ENCODE data around the gene IL21.
"Not testable (repeated sequence)": the region's sequence is repeated elsewhere in the genome, so short reads cannot be mapped to it uniquely, and the experiment has no call there.

The IL21 gene

DNA sequence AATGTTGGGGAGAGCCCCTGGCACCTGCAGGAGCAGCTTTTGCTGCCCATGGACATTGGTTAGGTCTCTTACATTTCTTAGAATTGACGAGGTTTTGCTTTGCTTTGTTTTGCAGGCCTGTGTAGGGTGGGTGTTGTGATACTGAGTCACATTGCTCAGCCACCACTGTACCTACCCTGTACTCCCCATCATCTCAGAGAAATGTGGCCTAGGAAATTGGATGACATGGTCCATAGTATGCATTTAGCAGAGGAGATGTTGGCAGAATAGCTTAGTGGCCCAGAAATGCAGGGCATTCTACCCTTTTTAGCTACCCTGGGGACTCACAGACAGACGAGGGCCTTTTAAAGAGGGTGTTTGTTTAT, 43.7 kb downstream of the IL21 start:
- no peak overlapping the region for H3K4me3 ChIP-seq (ENCODE audit: low read length in 2 of 2)
- no peak overlapping the region for H3K27ac ChIP-seq (ENCODE audit: low read length)
- H3K9ac ChIP-seq (ENCODE audit: low read length in 2 of 2) = no peak overlapping the region
- H3K36me3 ChIP-seq (ENCODE audit: control insufficient read depth in 2 of 2, insufficient read depth in 2 of 2, low read length in 2 of 2) = no peaks in the 10 kb centered on the region
- H3K4me1 ChIP-seq (ENCODE audit: control insufficient read depth, insufficient read depth, low read length) = no peaks in the 10 kb centered on the region
- H3K27me3 ChIP-seq (ENCODE audit: control insufficient read depth in 1 of 2, insufficient read depth in 2 of 2, low read length in 2 of 2) = no peaks in the 10 kb centered on the region
- H3K9me3 ChIP-seq (ENCODE audit: control insufficient read depth in 2 of 2, low read length in 2 of 2) = no peaks in the 10 kb centered on the region

- Histone ChIP-seq H3K9me3 (ENCODE audit: control insufficient read depth in 2 of 2, low read length in 2 of 2) (no peaks in the 10 kb centered on the region), H3K4me3 (ENCODE audit: low read length in 2 of 2) (no peak overlapping the region), H3K36me3 (ENCODE audit: control insufficient read depth in 2 of 2, insufficient read depth in 2 of 2, low read length in 2 of 2) (no peaks in the 10 kb centered on the region), H3K9ac (ENCODE audit: low read length in 2 of 2) (no peak overlapping the region), H3K4me1 (ENCODE audit: control insufficient read depth, insufficient read depth, low read length) (no peaks in the 10 kb centered on the region), H3K27me3 (ENCODE audit: control insufficient read depth in 1 of 2, insufficient read depth in 2 of 2, low read length in 2 of 2) (no peaks in the 10 kb centered on the region), H3K27ac (ENCODE audit: low read length) (no peak overlapping the region)
Measured at GRCh38 chr4:122576261-122577188, 44.3 kb downstream of the IL21 start.

DNA sequence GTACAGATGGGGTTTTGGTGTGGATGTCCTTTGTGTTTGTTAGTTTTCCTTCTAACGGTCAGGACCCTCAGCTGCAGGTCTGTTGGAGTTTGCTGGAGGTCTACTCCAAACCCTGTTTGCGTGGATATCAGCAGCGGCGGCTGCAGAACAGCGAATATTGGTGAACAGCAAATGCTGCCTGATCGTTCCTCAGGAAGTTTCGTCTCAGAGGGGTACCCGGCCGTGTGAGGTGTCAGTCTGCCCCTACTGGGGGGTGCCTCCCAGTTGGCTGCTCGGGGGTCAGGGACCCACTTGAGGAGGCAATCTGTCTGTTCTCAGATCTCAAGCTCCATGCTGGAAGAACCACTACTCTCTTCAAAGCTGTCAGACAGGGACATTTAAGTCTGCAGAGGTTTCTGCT, 46.5 kb downstream of the IL21 start:
- H3K36me3 ChIP-seq (ENCODE audit: control insufficient read depth in 2 of 2, insufficient read depth in 2 of 2, low read length in 2 of 2); H3K9me3 ChIP-seq (ENCODE audit: control insufficient read depth in 2 of 2, low read length in 2 of 2); H3K27me3 ChIP-seq (ENCODE audit: control insufficient read depth in 1 of 2, insufficient read depth in 2 of 2, low read length in 2 of 2); H3K4me3 ChIP-seq (ENCODE audit: low read length in 2 of 2); H3K4me1 ChIP-seq (ENCODE audit: control insufficient read depth, insufficient read depth, low read length); H3K27ac ChIP-seq (ENCODE audit: low read length); H3K9ac ChIP-seq (ENCODE audit: low read length in 2 of 2): not testable (repeated sequence)

- H3K9me3 ChIP-seq (ENCODE audit: control insufficient read depth in 2 of 2, low read length in 2 of 2) = no peaks in the 10 kb centered on the region
- H3K36me3 ChIP-seq (ENCODE audit: control insufficient read depth in 2 of 2, insufficient read depth in 2 of 2, low read length in 2 of 2) = no peaks in the 10 kb centered on the region
- no peaks in the 10 kb centered on the region for H3K27me3 ChIP-seq (ENCODE audit: control insufficient read depth in 1 of 2, insufficient read depth in 2 of 2, low read length in 2 of 2)
- H3K9ac ChIP-seq (ENCODE audit: low read length in 2 of 2) = no peak overlapping the region
- no peak overlapping the region for H3K27ac ChIP-seq (ENCODE audit: low read length)
- H3K4me3 ChIP-seq (ENCODE audit: low read length in 2 of 2) = no peak overlapping the region
- H3K4me1 ChIP-seq (ENCODE audit: control insufficient read depth, insufficient read depth, low read length) = no peaks in the 10 kb centered on the region
Measured at GRCh38 chr4:122562449-122562848, 58.4 kb downstream of the IL21 start.
